ENCODE measurements around the gene PLXNA2. TPM values are rescaled to one million over a fixed set of nuclear protein-coding genes. Genes with fewer than 3 reads are reported as not detected.

The PLXNA2 gene
- total and polyA plus RNA-seq, 2 donors (not counting 3 experiments of a cell fraction or from before 2014, with no cell fraction given) = 42.6 to 229 TPM

DNA sequence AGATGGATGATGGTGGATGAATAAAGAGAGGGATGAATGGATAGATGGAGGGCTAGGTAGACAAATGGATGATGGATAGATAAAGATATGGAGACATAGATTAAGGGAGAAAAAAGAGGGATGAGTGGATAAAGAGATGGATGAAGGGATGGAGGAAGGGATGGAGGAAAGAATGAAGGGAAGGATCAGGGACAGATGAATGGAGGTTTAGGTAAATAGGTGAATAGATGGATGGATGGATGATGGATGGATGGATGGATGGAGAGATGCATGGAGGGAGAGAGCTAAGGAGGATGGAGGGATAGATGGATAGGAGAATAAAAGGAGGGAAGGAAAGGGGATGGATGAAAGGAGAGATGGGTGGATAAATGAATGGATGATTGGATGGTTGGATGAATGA lies 28.8 kb downstream of the PLXNA2 start:
- no TSS peak for BruUV-seq (replicated peaks)
- H3K9me3 ChIP-seq (replicated peaks; ENCODE audit: control insufficient read depth, insufficient read depth, low read length) = no peaks in the 10 kb centered on the region
- DNase-seq (ENCODE audit: low read depth, low spot score) = no peak
- no peaks in the 10 kb centered on the region for H3K9me1 ChIP-seq (replicated peaks; ENCODE audit: control insufficient read depth, extremely low read depth, insufficient read depth, low read length)
- intact Hi-C loops (cut with micrococcal nuclease) = no loop called here
- dilution Hi-C loops (cut with MboI; ENCODE audit: extremely low pct_ligation_motif_present, low sequenced_read_pairs) = no loop called here
- no peak overlapping the region for H3K4me2 ChIP-seq (ENCODE audit: insufficient read depth, low read length)
- H4K20me1 ChIP-seq (replicated peaks; ENCODE audit: control insufficient read depth, extremely low read depth, insufficient read depth, low read length) = no peaks in the 10 kb centered on the region
- peaks cover 90% of the 10 kb centered on the region for H3K4me1 ChIP-seq (ENCODE audit: control insufficient read depth, extremely low read depth, insufficient read depth, low read length)
- ChIA-PET CTCF (interaction anchor here (0.8 to 32.5 kb wide), 3 partner anchors 13 to 83 kb away, joined by 3 to 714 read pairs (median 16); partner anchors contain the start of gene PLXNA2), POLR2A (no interaction called here)
- TF ChIP-seq GATA2 (IDR thresholded peaks at IDR 0.05; ENCODE audit: insufficient read depth, insufficient read length, low read depth, low read length) (no peak), POLR2A (IDR thresholded peaks at IDR 0.05; ENCODE audit: low read depth, low read length) (no peak), MYC (IDR thresholded peaks at IDR 0.05; ENCODE audit: low read depth, low read length) (no peak), FOS (IDR thresholded peaks at IDR 0.05; ENCODE audit: borderline replicate concordance, insufficient read depth, low read length) (no peak), EZH2 (IDR thresholded peaks at IDR 0.05; ENCODE audit: borderline replicate concordance, low read depth, low read length, severe bottlenecking) (no peak), JUN (IDR thresholded peaks at IDR 0.05; ENCODE audit: borderline replicate concordance, insufficient read depth, insufficient read length, low read depth) (no peak)
- TF ChIP-seq, protein P1, sequence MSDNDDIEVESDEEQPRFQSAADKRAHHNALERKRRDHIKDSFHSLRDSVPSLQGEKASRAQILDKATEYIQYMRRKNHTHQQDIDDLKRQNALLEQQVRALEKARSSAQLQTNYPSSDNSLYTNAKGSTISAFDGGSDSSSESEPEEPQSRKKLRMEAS (IDR thresholded peaks at IDR 0.05; ENCODE audit: insufficient read depth, insufficient read length) = no peak
- TF ChIP-seq, protein P2, sequence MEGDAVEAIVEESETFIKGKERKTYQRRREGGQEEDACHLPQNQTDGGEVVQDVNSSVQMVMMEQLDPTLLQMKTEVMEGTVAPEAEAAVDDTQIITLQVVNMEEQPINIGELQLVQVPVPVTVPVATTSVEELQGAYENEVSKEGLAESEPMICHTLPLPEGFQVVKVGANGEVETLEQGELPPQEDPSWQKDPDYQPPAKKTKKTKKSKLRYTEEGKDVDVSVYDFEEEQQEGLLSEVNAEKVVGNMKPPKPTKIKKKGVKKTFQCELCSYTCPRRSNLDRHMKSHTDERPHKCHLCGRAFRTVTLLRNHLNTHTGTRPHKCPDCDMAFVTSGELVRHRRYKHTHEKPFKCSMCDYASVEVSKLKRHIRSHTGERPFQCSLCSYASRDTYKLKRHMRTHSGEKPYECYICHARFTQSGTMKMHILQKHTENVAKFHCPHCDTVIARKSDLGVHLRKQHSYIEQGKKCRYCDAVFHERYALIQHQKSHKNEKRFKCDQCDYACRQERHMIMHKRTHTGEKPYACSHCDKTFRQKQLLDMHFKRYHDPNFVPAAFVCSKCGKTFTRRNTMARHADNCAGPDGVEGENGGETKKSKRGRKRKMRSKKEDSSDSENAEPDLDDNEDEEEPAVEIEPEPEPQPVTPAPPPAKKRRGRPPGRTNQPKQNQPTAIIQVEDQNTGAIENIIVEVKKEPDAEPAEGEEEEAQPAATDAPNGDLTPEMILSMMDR (IDR thresholded peaks at IDR 0.05; ENCODE audit: extremely low read depth in 1 of 2, insufficient read depth in 1 of 2, low read depth in 1 of 2, low read length in 2 of 2) = no peak
- H3K27me3 ChIP-seq (ENCODE audit: control insufficient read depth in 2 of 2, insufficient read depth in 2 of 2, low read length in 2 of 2) = no peaks in the 10 kb centered on the region
- H3K79me2 ChIP-seq (ENCODE audit: control insufficient read depth, insufficient read depth, low read length) = peaks cover 96% of the 10 kb centered on the region
- H2AFZ ChIP-seq (ENCODE audit: low read depth, low read length) = no peak overlapping the region
- FAIRE-seq = no peak
- H3K9ac ChIP-seq (replicated peaks; ENCODE audit: extremely low read depth, insufficient read depth, low read length) = no peak overlapping the region
- H3K4me3 ChIP-seq (replicated peaks in 1 of 3; ENCODE audit: insufficient read depth in 1 of 3, low read depth in 1 of 3, low read length in 3 of 3) = no peak overlapping the region
- H3K27ac ChIP-seq (ENCODE audit: insufficient read depth, low read depth, low read length) = peak overlapping the region; percentile 8
- H3K36me3 ChIP-seq (ENCODE audit: control insufficient read depth in 2 of 2, extremely low read depth in 1 of 2, insufficient read depth in 2 of 2, low read length in 2 of 2) = peaks cover 20 to 22% of the 10 kb centered on the region in 2 experiments
